NCI-H2081 (cell line): ENCODE measurements around the gene PDE4D.

Experiments
- DNase-seq, 2 experiments: peaks; one replicate each; lab custom pipeline; 2025; lab: John Stamatoyannopoulos, UW

Gene PDE4D

GRCh38 chr5:59206132-59206581 is 687.4 kb downstream of the PDE4D start:
- DNase-seq, result no peak

- no peak for DNase-seq
Measured at GRCh38 chr5:59204114-59204897, 689.2 kb downstream of the PDE4D start.

- DNase-seq, result no peak
Measured at GRCh38 chr5:59199868-59200267, 693.7 kb downstream of the PDE4D start.

GRCh38 chr5:59198832-59199231 is 694.7 kb downstream of the PDE4D start:
- DNase-seq, result no peak

- no peak for DNase-seq
Measured at GRCh38 chr5:59198365-59198764, 695.2 kb downstream of the PDE4D start.

GRCh38 chr5:59197911-59198310 is 695.6 kb downstream of the PDE4D start:
- no peak for DNase-seq

- DNase-seq, result no peak
Measured at GRCh38 chr5:59193616-59194319, 699.8 kb downstream of the PDE4D start.

- DNase-seq, result no peak
Measured at GRCh38 chr5:59190746-59191145, 702.8 kb downstream of the PDE4D start.

GRCh38 chr5:59189472-59190244 is 703.9 kb downstream of the PDE4D start:
- DNase-seq, result no peak

GRCh38 chr5:59188419-59189225 is 704.9 kb downstream of the PDE4D start:
- DNase-seq, result peak; percentile 62 to 70

GRCh38 chr5:59187857-59188256 is 705.7 kb downstream of the PDE4D start:
- DNase-seq, result no peak

- no peak for DNase-seq
Measured at GRCh38 chr5:59186623-59187022, 706.9 kb downstream of the PDE4D start.

GRCh38 chr5:59185757-59186385 is 707.7 kb downstream of the PDE4D start:
- no peak for DNase-seq

- DNase-seq, result no peak
Measured at GRCh38 chr5:59184769-59185168, 708.8 kb downstream of the PDE4D start.

- DNase-seq, result no peak
Measured at GRCh38 chr5:59182760-59183159, 710.8 kb downstream of the PDE4D start.

GRCh38 chr5:59180515-59180914 is 713.0 kb downstream of the PDE4D start:
- DNase-seq, result no peak

GRCh38 chr5:59179704-59180103 is 713.8 kb downstream of the PDE4D start:
- DNase-seq, result no peak

- DNase-seq, result no peak
Measured at GRCh38 chr5:59178482-59178881, 715.0 kb downstream of the PDE4D start.

- DNase-seq, result no peak
Measured at GRCh38 chr5:59178071-59178470, 715.5 kb downstream of the PDE4D start.

GRCh38 chr5:59177644-59178043 is 715.9 kb downstream of the PDE4D start:
- no peak for DNase-seq

- peak; percentile 8 to 51 for DNase-seq
Measured at GRCh38 chr5:59174248-59174844, 719.2 kb downstream of the PDE4D start.
